HAP-1 (cell line): ENCODE results near the gene FSHR.

ENCODE experiments used
- DNase-seq, 2 experiments: peaks; one replicate each; pipeline ENCODE4 v3.0.0-alpha.2; 2016 to 2020; ENCODE audit warnings: low spot score in 2 of 2
- H3K27me3 ChIP-seq: fragments of 250-450 bp; sonication (Bioruptor Pico); 2 replicates; pipeline ENCODE4 v1.5.1; 2020; ENCODE audit warnings: low read depth, mild to moderate bottlenecking, moderate library complexity
- H3K36me3 ChIP-seq: fragments of 250-450 bp; sonication (Bioruptor Pico); replicated peaks from 2 replicates; pipeline ENCODE4 v1.5.1; 2020; ENCODE audit warnings: mild to moderate bottlenecking
- H3K4me1 ChIP-seq: fragments of 250-450 bp; sonication (Bioruptor Pico); 2 replicates; pipeline ENCODE4 v1.5.1; 2020; ENCODE audit warnings: mild to moderate bottlenecking
- H3K4me3 ChIP-seq: fragments of 250-450 bp; sonication (Bioruptor Pico); 2 replicates; pipeline ENCODE4 v1.5.1; 2020; ENCODE audit warnings: mild to moderate bottlenecking, moderate library complexity
- H3K9me3 ChIP-seq: fragments of 250-450 bp; sonication (Bioruptor Pico); 2 replicates; pipeline ENCODE4 v1.5.1; 2020; ENCODE audit warnings: mild to moderate bottlenecking, moderate library complexity
- in situ Hi-C: fragments of 300-500 bp; cut with MboI; formaldehyde crosslinking; loops from 3 replicates; pipeline ENCODE4 v1.14.3; 2020; ENCODE audit warnings: low sequenced_read_pairs, inconsistent platforms, mixed read lengths

Gene FSHR

DNA sequence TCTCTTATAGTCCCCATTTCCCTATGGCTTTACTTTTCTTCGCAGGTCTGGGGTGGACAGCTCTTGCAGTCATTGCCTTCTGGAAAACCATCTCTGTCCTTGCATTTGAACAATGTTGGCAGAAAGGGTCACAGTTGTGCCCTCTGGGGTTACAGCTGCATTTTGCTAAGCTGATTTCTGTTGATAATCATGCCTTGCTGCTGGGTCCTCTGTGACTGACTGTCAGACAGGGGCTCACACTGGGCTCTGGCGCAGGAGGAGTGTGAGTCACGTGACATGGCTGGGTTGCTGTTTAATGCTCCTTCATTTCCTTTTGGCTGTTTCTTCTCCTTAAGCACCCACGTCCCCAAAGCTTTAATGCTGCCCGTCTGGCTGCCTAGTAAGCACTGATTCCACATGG, 202.2 kb downstream of the FSHR start:
- H3K36me3 ChIP-seq, result no peaks in the 10 kb centered on the region
- in situ Hi-C loops, result no loop called here
- no peak overlapping the region for H3K4me3 ChIP-seq
- no peaks in the 10 kb centered on the region for H3K9me3 ChIP-seq
- H3K27me3 ChIP-seq, result no peaks in the 10 kb centered on the region
- DNase-seq, result no peak
- no peaks in the 10 kb centered on the region for H3K4me1 ChIP-seq

- Histone ChIP-seq H3K36me3 (no peaks in the 10 kb centered on the region), H3K4me3 (no peak overlapping the region), H3K9me3 (no peaks in the 10 kb centered on the region), H3K4me1 (no peaks in the 10 kb centered on the region), H3K27me3 (no peaks in the 10 kb centered on the region)
- DNase-seq, result no peak
- in situ Hi-C loops, result loop anchor here (25.0 kb wide), 1 partner anchor 336 kb away; the partner anchor contains the start of gene GTF2A1L
These were observed 205.8 kb downstream of the FSHR start for GRCh38 chr2:48948400-48949125.

DNA sequence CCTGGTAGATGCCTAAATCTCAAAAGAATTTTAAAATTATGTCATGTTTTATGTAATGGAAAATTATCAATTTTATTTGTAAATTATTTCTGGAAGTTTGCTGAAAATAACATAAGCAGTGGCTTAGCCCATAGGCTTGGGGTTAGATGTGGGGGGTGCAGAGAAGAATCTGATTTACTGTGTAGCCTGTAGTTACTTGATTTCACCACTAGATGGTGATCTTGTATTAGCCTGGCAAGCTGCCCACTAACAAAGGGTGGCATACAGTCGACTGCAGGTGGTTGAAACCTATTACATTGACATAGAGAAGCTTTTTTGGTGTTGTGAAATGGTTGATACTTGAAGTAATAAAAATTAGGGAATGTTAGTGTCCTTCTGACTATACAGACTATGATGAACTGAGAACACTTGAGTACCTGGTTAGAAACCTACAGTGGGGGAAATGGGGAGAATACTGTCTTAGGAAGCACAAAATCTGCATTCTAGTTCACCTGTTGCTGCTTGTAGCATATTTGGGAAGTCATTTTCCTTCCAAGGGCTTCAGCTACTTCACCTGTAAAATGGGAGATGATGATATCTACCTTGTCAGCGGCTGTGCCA, 207.8 kb downstream of the FSHR start:
- no peaks in the 10 kb centered on the region for H3K9me3 ChIP-seq
- no peaks in the 10 kb centered on the region for H3K27me3 ChIP-seq
- no peaks in the 10 kb centered on the region for H3K4me1 ChIP-seq
- no peak overlapping the region for H3K4me3 ChIP-seq
- in situ Hi-C loops, result loop anchor here (25.0 kb wide), 1 partner anchor 334 kb away; the partner anchor contains the start of gene GTF2A1L
- no peaks in the 10 kb centered on the region for H3K36me3 ChIP-seq
- DNase-seq, result peak; percentile 62 to 64

GRCh38 chr2:48944956-48945355, 209.4 kb downstream of the FSHR start:
- no peaks in the 10 kb centered on the region for H3K36me3 ChIP-seq
- no peak for DNase-seq
- in situ Hi-C loops, result loop anchor here (25.0 kb wide), 1 partner anchor 333 kb away; the partner anchor contains the start of gene GTF2A1L
- H3K4me1 ChIP-seq, result peaks cover 9% of the 10 kb centered on the region
- no peaks in the 10 kb centered on the region for H3K9me3 ChIP-seq
- H3K4me3 ChIP-seq, result no peak overlapping the region
- H3K27me3 ChIP-seq, result no peaks in the 10 kb centered on the region

- in situ Hi-C loops, result loop anchor here (25.0 kb wide), 1 partner anchor 331 kb away; the partner anchor contains the start of gene GTF2A1L
These were observed 210.9 kb downstream of the FSHR start for GRCh38 chr2:48943436-48943835.

GRCh38 chr2:48941908-48942307, 212.4 kb downstream of the FSHR start:
- H3K9me3 ChIP-seq, result no peaks in the 10 kb centered on the region
- DNase-seq, result no peak
- in situ Hi-C loops, result loop anchor here (25.0 kb wide), 1 partner anchor 330 kb away; the partner anchor contains the start of gene GTF2A1L

More at GRCh38 chr2:48943436-48943835, 210.9 kb downstream of the FSHR start:
- no peaks in the 10 kb centered on the region for H3K9me3 ChIP-seq
- H3K36me3 ChIP-seq, result no peaks in the 10 kb centered on the region
- no peak for DNase-seq
- no peak overlapping the region for H3K4me3 ChIP-seq
- no peaks in the 10 kb centered on the region for H3K27me3 ChIP-seq
- peaks cover 9% of the 10 kb centered on the region for H3K4me1 ChIP-seq

GRCh38 chr2:48941456-48941855, 212.9 kb downstream of the FSHR start:
- in situ Hi-C loops, result loop anchor here (25.0 kb wide), 1 partner anchor 329 kb away; the partner anchor contains the start of gene GTF2A1L
- no peak for DNase-seq
- no peak overlapping the region for H3K4me3 ChIP-seq
- peaks cover 9% of the 10 kb centered on the region for H3K4me1 ChIP-seq
- H3K36me3 ChIP-seq, result no peaks in the 10 kb centered on the region
- H3K27me3 ChIP-seq, result no peaks in the 10 kb centered on the region
- no peaks in the 10 kb centered on the region for H3K9me3 ChIP-seq

More at GRCh38 chr2:48941908-48942307, 212.4 kb downstream of the FSHR start:
- H3K4me3 ChIP-seq, result no peak overlapping the region
- no peaks in the 10 kb centered on the region for H3K36me3 ChIP-seq
- no peaks in the 10 kb centered on the region for H3K27me3 ChIP-seq
- H3K4me1 ChIP-seq, result peaks cover 9% of the 10 kb centered on the region

DNA sequence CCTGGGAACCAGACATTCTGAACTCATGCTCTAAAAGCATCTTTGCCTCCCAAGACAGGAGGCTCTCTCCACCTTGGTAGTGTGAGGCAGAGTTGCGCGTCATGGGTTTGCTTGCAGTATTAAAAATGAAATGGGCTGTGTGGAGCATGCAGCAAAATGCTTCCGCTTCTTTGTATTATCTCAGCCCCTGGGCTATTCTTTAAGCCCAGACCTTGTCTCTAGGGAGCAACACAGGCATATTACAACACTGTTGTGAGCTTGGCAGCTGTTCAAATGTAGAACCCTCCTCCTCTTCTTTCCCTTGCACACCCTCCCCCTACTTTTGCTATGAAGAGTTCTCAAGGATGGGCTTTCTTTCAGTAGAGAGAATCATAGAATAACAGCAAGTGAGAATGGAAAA, 213.7 kb downstream of the FSHR start:
- peaks cover 9% of the 10 kb centered on the region for H3K4me1 ChIP-seq
- H3K27me3 ChIP-seq, result no peaks in the 10 kb centered on the region
- H3K4me3 ChIP-seq, result no peak overlapping the region
- DNase-seq, result peak; percentile 72 to 83
- in situ Hi-C loops, result loop anchor here (25.0 kb wide), 1 partner anchor 328 kb away; the partner anchor contains the start of gene GTF2A1L
- H3K36me3 ChIP-seq, result no peaks in the 10 kb centered on the region
- no peaks in the 10 kb centered on the region for H3K9me3 ChIP-seq

GRCh38 chr2:48939232-48939631, 215.1 kb downstream of the FSHR start:
- Histone ChIP-seq H3K36me3 (no peaks in the 10 kb centered on the region), H3K4me1 (peaks cover 9% of the 10 kb centered on the region), H3K4me3 (no peak overlapping the region), H3K27me3 (no peaks in the 10 kb centered on the region), H3K9me3 (no peaks in the 10 kb centered on the region)
- in situ Hi-C loops, result loop anchor here (25.0 kb wide), 1 partner anchor 327 kb away; the partner anchor contains the start of gene GTF2A1L
- no peak for DNase-seq

DNA sequence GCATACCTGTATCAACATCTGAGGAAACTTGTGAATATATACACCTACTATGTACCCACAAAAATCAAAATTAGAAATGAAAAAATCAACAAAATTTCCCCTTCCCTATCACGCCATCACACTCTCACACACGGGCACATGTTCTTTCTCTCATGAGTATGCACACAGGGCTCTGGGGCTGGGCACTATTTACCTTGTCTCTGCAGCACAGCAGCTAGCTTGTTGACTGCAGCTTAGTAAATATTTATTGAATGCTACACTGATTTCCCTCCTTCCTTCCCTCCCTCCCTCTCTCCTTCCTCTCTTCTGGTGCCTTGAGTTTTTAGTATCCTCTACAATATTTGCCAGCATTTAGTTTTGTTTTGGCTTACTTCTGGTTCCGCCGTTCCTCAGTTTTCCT, 216.1 kb downstream of the FSHR start:
- Histone ChIP-seq H3K27me3 (no peaks in the 10 kb centered on the region), H3K4me3 (no peak overlapping the region), H3K9me3 (no peaks in the 10 kb centered on the region), H3K4me1 (peaks cover 9% of the 10 kb centered on the region), H3K36me3 (no peaks in the 10 kb centered on the region)
- DNase-seq, result no peak
- in situ Hi-C loops, result loop anchor here (25.0 kb wide), 1 partner anchor 326 kb away; the partner anchor contains the start of gene GTF2A1L

DNA sequence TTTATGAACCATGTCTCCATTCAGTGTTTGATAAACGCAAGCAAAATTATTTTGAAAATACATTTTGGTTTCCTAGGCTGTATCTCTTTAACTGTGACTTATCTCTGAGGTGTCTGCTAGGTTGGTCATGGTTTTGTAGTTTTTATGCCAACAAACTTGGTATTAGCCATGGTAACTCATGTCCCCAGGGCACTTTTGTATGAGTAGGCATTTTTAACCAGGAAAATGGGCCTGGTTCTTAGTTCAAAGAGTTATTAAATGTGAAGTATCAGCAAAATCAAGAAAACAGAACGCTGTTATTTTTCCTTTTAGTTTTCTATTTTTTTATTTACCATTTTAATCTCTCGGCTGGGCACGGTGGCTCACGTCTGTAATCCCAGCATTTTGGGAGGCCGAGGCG, 219.5 kb downstream of the FSHR start:
- Histone ChIP-seq H3K4me1 (no peaks in the 10 kb centered on the region), H3K9me3 (no peaks in the 10 kb centered on the region), H3K36me3 (no peaks in the 10 kb centered on the region), H3K4me3 (no peak overlapping the region), H3K27me3 (no peaks in the 10 kb centered on the region)
- DNase-seq, result no peak
- in situ Hi-C loops, result loop anchor here (25.0 kb wide), 1 partner anchor 323 kb away; the partner anchor contains the start of gene GTF2A1L

DNA sequence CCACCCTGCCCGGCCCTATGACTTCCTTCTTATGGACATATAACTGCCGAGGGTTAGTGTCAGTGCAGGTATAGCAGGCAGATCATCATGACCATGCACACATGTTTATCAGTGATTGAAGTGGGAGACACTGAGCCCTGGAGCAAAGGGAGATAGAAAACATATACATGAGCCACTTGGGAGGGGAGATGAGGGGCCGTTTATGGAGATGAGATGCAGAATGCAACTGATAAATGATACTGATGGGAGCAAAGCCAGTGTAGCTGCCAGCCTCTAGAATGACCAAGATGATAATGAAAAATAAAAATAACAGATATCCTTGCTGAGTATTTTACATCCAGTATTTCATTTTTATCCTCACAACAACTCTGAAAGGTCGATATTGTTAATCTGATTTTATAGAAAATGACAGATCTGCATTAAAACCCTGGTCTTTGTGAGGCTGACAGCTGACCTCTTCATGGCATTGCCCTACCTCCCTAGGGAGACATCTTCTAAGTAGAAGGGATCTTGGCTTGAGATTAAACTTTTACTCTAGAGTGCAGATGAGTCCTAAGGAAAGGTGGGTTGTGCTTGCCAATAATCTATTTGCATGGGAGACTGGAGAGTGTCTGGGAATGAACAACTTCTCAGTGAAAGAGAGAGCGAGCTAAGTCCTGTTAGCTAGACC, 220.4 kb downstream of the FSHR start:
- no peaks in the 10 kb centered on the region for H3K9me3 ChIP-seq

GRCh38 chr2:48932667-48933066, 221.6 kb downstream of the FSHR start:
- in situ Hi-C loops, result loop anchor here (25.0 kb wide), 1 partner anchor 320 kb away; the partner anchor contains the start of gene GTF2A1L
- Histone ChIP-seq H3K4me3 (no peak overlapping the region), H3K9me3 (no peaks in the 10 kb centered on the region), H3K4me1 (no peaks in the 10 kb centered on the region), H3K36me3 (no peaks in the 10 kb centered on the region), H3K27me3 (no peaks in the 10 kb centered on the region)
- DNase-seq, result no peak

More for the DNA sequence above, 220.4 kb downstream of the FSHR start:
- Histone ChIP-seq H3K36me3 (no peaks in the 10 kb centered on the region), H3K4me3 (no peak overlapping the region), H3K27me3 (no peaks in the 10 kb centered on the region), H3K4me1 (no peaks in the 10 kb centered on the region)
- in situ Hi-C loops, result loop anchor here (25.0 kb wide), 1 partner anchor 322 kb away; the partner anchor contains the start of gene GTF2A1L
- DNase-seq, result no peak
